H1 (cell line): ENCODE data around the gene TNFRSF13B. TPM values are rescaled to one million over a fixed set of nuclear protein-coding genes. Genes with fewer than 3 reads are reported as not detected.
"Not testable (repeated sequence)": the region's sequence is repeated elsewhere in the genome, so short reads cannot be mapped to it uniquely, and the experiment has no call there.

Experiments
- CTCF ChIA-PET: fragments of 300-600 bp; sonication (Branson Sonifier 250); formaldehyde crosslinking; loops from one replicate; lab custom pipeline; 2021; ENCODE audit not compliant: partially characterized antibody; lab: Charles Lee
- POLR2A ChIA-PET: fragments of 300-600 bp; sonication (Branson Sonifier 250); formaldehyde crosslinking; loops from one replicate; lab custom pipeline; 2021; ENCODE audit warnings: inconsistent platforms; ENCODE audit not compliant: partially characterized antibody; lab: Charles Lee
- DNase-seq, 2 experiments: peaks; one replicate each; pipeline versions ENCODE4 v3.0.0 to v3.0.0-alpha.2; 2010 to 2022; ENCODE audit warnings: low spot score in 2 of 2, low read depth in 1 of 2, mixed read lengths in 1 of 2
- FAIRE-seq: peaks from 2 replicates; lab custom pipeline; 2011; peaks lifted over from hg19 to GRCh38; lab: Jason Lieb, UNC
- H2AFZ ChIP-seq: 2 replicates; pipeline ENCODE4 v1.8.1; 2012; ENCODE audit warnings: low read length, inconsistent platforms
- H2AK5ac ChIP-seq: 2 replicates; pipeline ENCODE4 v1.6.1; 2013; ENCODE audit warnings: low read depth, low read length
- H2BK120ac ChIP-seq: replicated peaks from 2 replicates; pipeline ENCODE3; 2013; ENCODE audit warnings: low read depth, low read length, inconsistent platforms
- H2BK12ac ChIP-seq: 2 replicates; pipeline ENCODE4 v1.6.1; 2013; ENCODE audit warnings: low read depth, low read length
- H2BK15ac ChIP-seq: 2 replicates; pipeline ENCODE4 v1.6.1; 2013; ENCODE audit warnings: low read length
- H2BK20ac ChIP-seq: 2 replicates; pipeline ENCODE4 v1.6.1; 2013; ENCODE audit warnings: low read length
- H2BK5ac ChIP-seq: 2 replicates; pipeline ENCODE4 v1.6.1; 2013; ENCODE audit warnings: low read depth, low read length
- H3K14ac ChIP-seq: 2 replicates; pipeline ENCODE4 v1.6.1; 2013; ENCODE audit warnings: inconsistent platforms; ENCODE audit not compliant: insufficient read length
- H3K18ac ChIP-seq: 2 replicates; pipeline ENCODE4 v1.6.1; 2013; ENCODE audit warnings: low read length; ENCODE audit errors: extremely low read depth
- H3K23ac ChIP-seq: 2 replicates; pipeline ENCODE4 v1.6.1; 2013; ENCODE audit warnings: inconsistent platforms; ENCODE audit not compliant: insufficient read length
- H3K23me2 ChIP-seq: 2 replicates; pipeline ENCODE4 v1.6.1; 2013; ENCODE audit warnings: low read depth, low read length
- H3K27ac ChIP-seq: 2 replicates; pipeline ENCODE4 v1.6.1; 2011; ENCODE audit warnings: low read depth, low read length, inconsistent platforms
- H3K27me3 ChIP-seq, 4 experiments: replicated peaks in 1 of 4; 1 replicate in 1 of 4; 2 replicates in 3 of 4; pipeline versions ENCODE4 v1.6.1 to v1.8.1; 2011 to 2013; ENCODE audit warnings: low read length in 3 of 4, mild to moderate bottlenecking in 3 of 4, inconsistent platforms in 2 of 4, mixed read lengths in 2 of 4, moderate library complexity in 1 of 4; ENCODE audit not compliant: control insufficient read depth in 3 of 4, insufficient read depth in 3 of 4; ENCODE audit errors: extremely low read depth in 1 of 4
- H3K36me3 ChIP-seq, 4 experiments: 2 replicates each; pipeline versions ENCODE4 v1.6.1 to v1.8.1; 2011 to 2013; ENCODE audit warnings: mild to moderate bottlenecking in 4 of 4, low read length in 3 of 4, moderate library complexity in 2 of 4, control low read depth in 1 of 4, inconsistent platforms in 1 of 4; ENCODE audit not compliant: insufficient read depth in 4 of 4, control insufficient read depth in 2 of 4
- H3K4ac ChIP-seq: replicated peaks from 2 replicates; pipeline ENCODE3; 2013; ENCODE audit warnings: low read length, low read depth, mixed read lengths, inconsistent platforms; ENCODE audit not compliant: insufficient read length
- H3K4me1 ChIP-seq, 4 experiments: replicated peaks in 1 of 4; 1 replicate in 1 of 4; 2 replicates in 3 of 4; pipeline versions ENCODE4 v1.6.1 to v1.8.1; 2011 to 2013; ENCODE audit warnings: low read length in 3 of 4, inconsistent platforms in 2 of 4, mixed read lengths in 1 of 4; ENCODE audit not compliant: insufficient read depth in 4 of 4, control insufficient read depth in 3 of 4
- H3K4me2 ChIP-seq, 2 experiments: 2 replicates each; pipeline versions ENCODE4 v1.6.1 to v1.8.1; 2011 to 2013; ENCODE audit warnings: low read depth in 2 of 2, low read length in 2 of 2, control low read depth in 1 of 2, inconsistent platforms in 1 of 2, mild to moderate bottlenecking in 1 of 2; ENCODE audit not compliant: insufficient read depth in 1 of 2
- H3K4me3 ChIP-seq, 4 experiments: fragments of 200-600, 300-600 bp in 1 of 4; sonication (generic), shearing (Covaris generic), sonication (Bioruptor Twin) in 1 of 4; 2 replicates each; pipeline versions ENCODE4 v1.5.1 to v1.8.1; 2011 to 2016; ENCODE audit warnings: low read length in 4 of 4, low read depth in 3 of 4, control low read depth in 2 of 4, inconsistent platforms in 2 of 4, mild to moderate bottlenecking in 2 of 4, mixed read lengths in 1 of 4, moderate library complexity in 1 of 4; ENCODE audit not compliant: insufficient read depth in 2 of 4; ENCODE audit errors: extremely low read depth in 1 of 4
- H3K56ac ChIP-seq: replicated peaks from 2 replicates; pipeline ENCODE3; 2013; ENCODE audit warnings: low read depth, mild to moderate bottlenecking, mixed read lengths, low read length, inconsistent platforms; ENCODE audit not compliant: insufficient read length
- H3K79me1 ChIP-seq: 2 replicates; pipeline ENCODE4 v1.6.1; 2013; ENCODE audit warnings: low read depth, low read length, control low read depth
- H3K79me2 ChIP-seq, 2 experiments: 2 replicates each; pipeline versions ENCODE4 v1.6.1 to v1.8.1; 2012 to 2013; ENCODE audit warnings: low read length in 2 of 2, mild to moderate bottlenecking in 2 of 2, inconsistent platforms in 1 of 2; ENCODE audit not compliant: insufficient read depth in 2 of 2, control insufficient read depth in 1 of 2
- H3K9ac ChIP-seq, 4 experiments: replicated peaks in 1 of 4; 1 replicate in 1 of 4; 2 replicates in 3 of 4; pipeline versions ENCODE4 v1.6.1 to v1.8.1; 2011 to 2013; ENCODE audit warnings: low read depth in 3 of 4, low read length in 3 of 4, control low read depth in 2 of 4, mild to moderate bottlenecking in 2 of 4, moderate library complexity in 2 of 4, inconsistent platforms in 1 of 4; ENCODE audit errors: extremely low read depth in 1 of 4
- H3K9me3 ChIP-seq, 2 experiments: 2 replicates each; pipeline versions ENCODE4 v1.6.1 to v1.8.1; 2012 to 2013; ENCODE audit warnings: mild to moderate bottlenecking in 2 of 2, moderate library complexity in 2 of 2, control low read depth in 1 of 2, inconsistent platforms in 1 of 2, low read depth in 1 of 2, low read length in 1 of 2, mixed read lengths in 1 of 2; ENCODE audit not compliant: insufficient read depth in 2 of 2
- H4K20me1 ChIP-seq, 2 experiments: replicated peaks in 1 of 2; 2 replicates each; pipeline versions ENCODE3 to v1.8.1; 2011 to 2013; ENCODE audit warnings: inconsistent platforms in 2 of 2, low read length in 2 of 2, mild to moderate bottlenecking in 1 of 2; ENCODE audit not compliant: insufficient read depth in 2 of 2, control insufficient read depth in 1 of 2
- H4K5ac ChIP-seq: 2 replicates; pipeline ENCODE4 v1.6.1; 2013; ENCODE audit warnings: low read length, low read depth, mixed read lengths, inconsistent platforms; ENCODE audit not compliant: insufficient read length
- H4K8ac ChIP-seq: 2 replicates; pipeline ENCODE4 v1.8.0; 2013; ENCODE audit warnings: mild to moderate bottlenecking, moderate library complexity, low read length, inconsistent platforms; ENCODE audit not compliant: insufficient read depth; ENCODE audit errors: extremely low read depth
- H4K91ac ChIP-seq: replicated peaks from 2 replicates; pipeline ENCODE3; 2013; ENCODE audit warnings: low read length, mixed read lengths, inconsistent platforms; ENCODE audit not compliant: insufficient read length
- E2F6 ChIP-seq: IDR thresholded peaks from 2 replicates; pipeline ENCODE4 v1.6.1; 2012; ENCODE audit warnings: inconsistent platforms
- WGBS, 2 experiments: shearing (Covaris generic) in 1 of 2; methylation state at CpG; one replicate each; pipeline versions ENCODE4 v1.1.6 to v1.1.7; 2013 to 2015; ENCODE audit warnings: low lambda C conversion rate in 2 of 2, mixed read lengths in 2 of 2, inconsistent platforms in 1 of 2, low coverage in 1 of 2, missing lambda C conversion rate in 1 of 2; ENCODE audit not compliant: insufficient replicate concordance in 2 of 2, insufficient coverage in 1 of 2, insufficient read length in 1 of 2; ENCODE audit errors: extremely low coverage in 1 of 2, missing lambda C conversion rate in 1 of 2; 5-methylcytosine and 5-hydroxymethylcytosine counted together
- polyA plus RNA-seq, 7 experiments: library from polyadenylated mRNA; depleted of rRNA in 3 of 7; stranded (reverse) in 5 of 7; unstranded in 2 of 7; fragments of >200 nt in 5 of 7; fragments of 200-250 nt in 2 of 7; gene quantifications; 1 replicate in 5 of 7; 2 replicates in 1 of 7; 4 replicates in 1 of 7; pipeline versions ENCODE4 v1.2.1 to v1.2.3, GENCODE V29; 2011 to 2013; ENCODE audit warnings: missing spikeins in 2 of 7, mixed read lengths in 2 of 7
- total RNA-seq: library from RNA; stranded (reverse); fragmentation: NEBNext Ultra II Directional; extraction: Animal tissue kit (Norgen Biotek cat#: 25700); gene quantifications from 2 replicates; pipeline ENCODE4 v1.2.1, GENCODE V29; 2021

Gene TNFRSF13B
- total and polyA plus RNA-seq, 2 of the 8 experiments (the other 6 are each of a cell fraction or from before 2014, with no cell fraction given): not detected

- no peak for TF ChIP-seq E2F6
Observed at GRCh38 chr17:17015230-17015629, 43.3 kb upstream of the TNFRSF13B start (continued).

- H4K5ac ChIP-seq, H2BK5ac ChIP-seq, H4K8ac ChIP-seq, H3K27ac ChIP-seq, FAIRE-seq, H2BK12ac ChIP-seq, H3K9me3 ChIP-seq, H2BK20ac ChIP-seq, H3K27me3 ChIP-seq, H2AK5ac ChIP-seq, H3K4me2 ChIP-seq, DNase-seq, H3K23me2 ChIP-seq, H3K56ac ChIP-seq, H3K23ac ChIP-seq, H4K20me1 ChIP-seq, H2BK120ac ChIP-seq, H3K18ac ChIP-seq, H3K4me1 ChIP-seq, POLR2A ChIA-PET, H3K79me1 ChIP-seq, H3K4me3 ChIP-seq, H2AFZ ChIP-seq, H3K4ac ChIP-seq, H2BK15ac ChIP-seq, H3K36me3 ChIP-seq, H3K14ac ChIP-seq, H3K9ac ChIP-seq, H3K79me2 ChIP-seq, H4K91ac ChIP-seq: not testable (repeated sequence)
- WGBS, 2 experiments: 94% methylated on average over 8 of the region's 9 CpGs; no CpG with 5 or more reads in 1 of the 2 experiments
- CTCF ChIA-PET: interaction anchor here (0.8 to 2.6 kb wide), 5 partner anchors 23 to 155 kb away, joined by 3 to 14 read pairs (median 3); no protein-coding TSS in a partner anchor
Observed at GRCh38 chr17:17014748-17015124, 42.8 kb upstream of the TNFRSF13B start.
